ENCODE measurements around the gene ATP2B2. TPM values are rescaled to one million over a fixed set of nuclear protein-coding genes. Genes with fewer than 3 reads are reported as not detected.

Gene ATP2B2
- total RNA-seq, 3 donors from 2014 or later = 0.09 to 0.70 (median 0.12) TPM

DNA sequence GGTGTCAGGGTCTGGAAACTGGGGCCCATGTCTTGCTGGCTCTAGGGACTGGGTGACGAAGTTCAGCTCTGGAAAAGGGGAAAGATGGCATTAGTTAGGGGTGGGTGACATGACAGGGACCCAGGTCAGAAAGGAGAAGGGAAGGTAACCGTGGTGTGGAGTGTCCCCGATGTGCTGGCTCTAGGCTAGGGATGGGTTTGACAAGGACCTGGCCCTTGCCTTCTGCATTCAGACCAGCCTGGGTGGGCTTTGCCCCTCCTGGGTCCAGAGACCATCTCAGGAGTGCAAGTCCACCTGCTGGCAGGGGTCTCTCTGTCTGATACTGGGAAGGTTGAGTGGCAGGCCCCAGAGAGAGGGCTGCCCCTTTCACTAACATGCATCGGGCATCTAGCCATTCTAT lies 28.7 kb upstream of the ATP2B2 start:
- ATAC-seq (no peak), DNase-seq (no peak)
- intact Hi-C loops (cut with DNase I, micrococcal nuclease) = no loop called here
- Histone ChIP-seq H3K9me3 (no peaks in the 10 kb centered on the region), H3K4me3 (no peak overlapping the region), H3K4me1 (ENCODE audit: low read depth) (no peaks in the 10 kb centered on the region), H3K36me3 (ENCODE audit: low read depth) (no peaks in the 10 kb centered on the region)
- no peak for TF ChIP-seq CTCF (IDR thresholded peaks at IDR 0.05)

GRCh38 chr3:10533737-10534023 lies 28.3 kb upstream of the ATP2B2 start:
- no peak for TF ChIP-seq CTCF (IDR thresholded peaks at IDR 0.05)
- DNase-seq (no peak), ATAC-seq (no peak)
- intact Hi-C loops (cut with DNase I, micrococcal nuclease) = no loop called here
- no peaks in the 10 kb centered on the region for H3K36me3 ChIP-seq (ENCODE audit: low read depth)
- no peaks in the 10 kb centered on the region for H3K9me3 ChIP-seq
- no peaks in the 10 kb centered on the region for H3K4me1 ChIP-seq (ENCODE audit: low read depth)
- no peak overlapping the region for H3K4me3 ChIP-seq

DNA sequence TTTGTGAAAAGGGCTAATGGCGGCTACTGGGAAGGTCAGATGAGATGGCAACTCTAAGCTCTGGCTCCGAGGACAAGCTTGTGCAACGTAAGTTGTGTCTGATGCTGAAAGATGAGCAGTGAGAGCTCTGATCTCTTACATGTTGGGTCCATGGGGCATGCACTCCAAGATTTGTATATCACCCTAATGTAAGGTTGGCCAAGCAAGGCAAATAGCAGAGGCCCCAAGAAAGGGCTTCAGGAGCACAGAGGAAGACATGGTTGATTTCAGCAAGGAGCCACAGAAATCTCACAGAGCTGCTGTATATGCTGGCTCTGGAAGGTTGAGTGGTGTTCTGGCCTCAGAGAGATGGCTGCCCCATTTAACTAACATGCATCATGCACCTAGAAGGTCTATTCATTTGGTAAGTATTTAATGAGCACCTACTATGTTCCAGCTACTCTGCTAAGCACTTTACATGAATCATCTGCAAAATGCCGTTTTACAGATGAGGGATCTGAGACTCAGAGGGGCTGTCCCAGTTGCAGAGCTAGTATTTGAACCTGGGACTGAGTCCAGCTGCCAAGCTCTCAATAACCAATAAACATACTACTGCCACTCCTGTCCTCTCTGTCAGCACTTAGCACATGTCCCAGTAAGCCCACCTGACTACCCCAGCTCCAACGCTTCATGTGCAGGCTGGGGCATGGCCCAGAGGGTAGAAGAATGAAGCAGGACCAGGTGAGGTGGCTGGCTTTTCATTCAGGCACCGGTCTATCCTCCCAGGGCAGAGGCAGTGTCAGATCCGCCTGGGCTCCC lies 27.8 kb upstream of the ATP2B2 start:
- ATAC-seq = no peak
- DNase-seq = no peak
- Histone ChIP-seq H3K9me3 (no peaks in the 10 kb centered on the region), H3K4me1 (ENCODE audit: low read depth) (no peaks in the 10 kb centered on the region), H3K4me3 (no peak overlapping the region), H3K36me3 (ENCODE audit: low read depth) (no peaks in the 10 kb centered on the region)
- intact Hi-C loops (cut with DNase I, micrococcal nuclease) = no loop called here
- TF ChIP-seq CTCF (IDR thresholded peaks at IDR 0.05) = no peak

GRCh38 chr3:10531031-10531430 lies 25.6 kb upstream of the ATP2B2 start:
- no peaks in the 10 kb centered on the region for H3K4me1 ChIP-seq (ENCODE audit: low read depth)
- no peak overlapping the region for H3K4me3 ChIP-seq
- intact Hi-C loops (cut with DNase I, micrococcal nuclease) = no loop called here
- no peak for DNase-seq
- no peak for ATAC-seq
- TF ChIP-seq CTCF (IDR thresholded peaks at IDR 0.05) = no peak
- no peaks in the 10 kb centered on the region for H3K36me3 ChIP-seq (ENCODE audit: low read depth)
- no peaks in the 10 kb centered on the region for H3K9me3 ChIP-seq

DNA sequence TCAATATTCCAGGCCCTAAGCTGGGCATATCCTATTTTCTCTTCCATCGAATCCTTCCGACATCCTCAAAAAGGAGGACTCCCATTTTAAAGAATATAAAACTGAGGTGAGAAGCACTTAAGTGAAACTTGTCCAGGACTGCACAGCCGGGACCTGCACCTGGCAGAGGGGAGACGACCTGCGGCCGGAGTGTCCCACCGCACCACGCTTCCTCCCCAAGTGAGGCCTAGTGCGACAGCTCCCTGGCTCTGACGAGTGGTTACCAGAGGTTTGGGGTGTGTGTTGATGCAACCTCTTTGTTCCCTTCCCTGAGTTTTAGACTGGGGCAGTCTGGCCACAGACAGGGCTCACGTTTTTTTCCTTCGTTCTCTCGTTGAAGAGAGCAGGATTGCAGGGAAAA lies 24.9 kb upstream of the ATP2B2 start:
- no peaks in the 10 kb centered on the region for H3K4me1 ChIP-seq (ENCODE audit: low read depth)
- no peak for ATAC-seq
- no peak overlapping the region for H3K4me3 ChIP-seq
- no peaks in the 10 kb centered on the region for H3K36me3 ChIP-seq (ENCODE audit: low read depth)
- no peaks in the 10 kb centered on the region for H3K9me3 ChIP-seq
- TF ChIP-seq CTCF (IDR thresholded peaks at IDR 0.05) = no peak
- intact Hi-C loops (cut with DNase I, micrococcal nuclease) = no loop called here
- DNase-seq = no peak

DNA sequence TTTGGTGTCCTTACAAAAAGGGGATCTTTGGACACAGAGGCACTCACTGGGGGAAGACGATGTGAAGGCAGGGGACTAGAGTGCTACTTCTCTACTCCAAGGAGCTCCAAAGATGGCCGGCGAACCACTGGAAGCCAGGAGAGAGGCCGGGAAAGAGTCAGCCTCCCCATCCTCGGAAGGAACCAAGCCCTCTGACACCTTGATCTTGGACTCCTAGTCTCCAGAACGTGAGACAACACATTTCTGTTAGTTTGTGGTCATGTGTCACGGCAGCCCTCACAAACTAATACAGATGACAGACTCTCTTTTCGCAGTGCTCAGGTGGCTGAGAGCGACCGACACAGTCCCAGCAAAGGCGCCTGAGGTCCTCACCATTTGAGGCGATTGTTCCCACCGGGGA lies 24.4 kb upstream of the ATP2B2 start:
- intact Hi-C loops (cut with DNase I, micrococcal nuclease) = no loop called here

More for the DNA sequence above, 24.4 kb upstream of the ATP2B2 start:
- Histone ChIP-seq H3K36me3 (ENCODE audit: low read depth) (no peaks in the 10 kb centered on the region), H3K4me3 (no peak overlapping the region), H3K9me3 (no peaks in the 10 kb centered on the region), H3K4me1 (ENCODE audit: low read depth) (no peaks in the 10 kb centered on the region)
- DNase-seq (no peak), ATAC-seq (no peak)
- no peak for TF ChIP-seq CTCF (IDR thresholded peaks at IDR 0.05)
